Right atrium auricular region (tissue), 2 donors: ENCODE results near the gene COCH. TPM values are rescaled to one million over a fixed set of nuclear protein-coding genes. Genes with fewer than 3 reads are reported as not detected.

ENCODE experiments used
- DNase-seq: peaks from one replicate; pipeline ENCODE4 v3.0.0-alpha.2; 2019; ENCODE audit warnings: low spot score
- H3K27ac ChIP-seq, 2 donors: fragments of 200-600 bp; sonication (generic); 1 replicate in 1 of 2; 2 replicates in 1 of 2; pipeline ENCODE4 v1.5.1; 2016 to 2019
- H3K27me3 ChIP-seq, 2 donors: fragments of 200-600 bp; sonication (generic); one replicate each; pipeline versions ENCODE4 v1.5.1 to v1.6.0; 2017 to 2019
- H3K36me3 ChIP-seq: fragments of 200-600 bp; sonication (generic); one replicate; pipeline ENCODE4 v1.5.1; 2016
- H3K4me1 ChIP-seq, 2 donors: fragments of 200-600 bp; sonication (generic); one replicate each; pipeline versions ENCODE4 v1.5.1 to v1.6.0; 2017 to 2019
- H3K4me3 ChIP-seq, 2 donors: fragments of 200-600 bp; sonication (generic); 1 replicate in 1 of 2; 2 replicates in 1 of 2; pipeline ENCODE4 v1.5.1; 2017 to 2019; ENCODE audit warnings: mild to moderate bottlenecking in 1 of 2, moderate library complexity in 1 of 2
- H3K9me3 ChIP-seq, 2 donors: fragments of 200-600 bp; sonication (generic); one replicate each; pipeline ENCODE4 v1.5.1; 2019
- total RNA-seq, 2 donors: library from RNA; depleted of rRNA; stranded (reverse); fragments of >200 nt; gene quantifications; one replicate each; pipeline ENCODE4 v1.1.0, GENCODE V29; 2016
- TF ChIP-seq, protein P1 (sequence below), 2 donors: fragments of 200-600 bp; sonication (generic); IDR thresholded peaks; one replicate each; pipeline ENCODE4 v1.5.1; 2019; ENCODE audit warnings: antibody characterized with exemption in 2 of 2

Gene COCH
- 1 to 10 TPM in 1 of 2 donors, under 1 TPM in 1; 0.47 to 1.6 TPM for total RNA-seq

DNA sequence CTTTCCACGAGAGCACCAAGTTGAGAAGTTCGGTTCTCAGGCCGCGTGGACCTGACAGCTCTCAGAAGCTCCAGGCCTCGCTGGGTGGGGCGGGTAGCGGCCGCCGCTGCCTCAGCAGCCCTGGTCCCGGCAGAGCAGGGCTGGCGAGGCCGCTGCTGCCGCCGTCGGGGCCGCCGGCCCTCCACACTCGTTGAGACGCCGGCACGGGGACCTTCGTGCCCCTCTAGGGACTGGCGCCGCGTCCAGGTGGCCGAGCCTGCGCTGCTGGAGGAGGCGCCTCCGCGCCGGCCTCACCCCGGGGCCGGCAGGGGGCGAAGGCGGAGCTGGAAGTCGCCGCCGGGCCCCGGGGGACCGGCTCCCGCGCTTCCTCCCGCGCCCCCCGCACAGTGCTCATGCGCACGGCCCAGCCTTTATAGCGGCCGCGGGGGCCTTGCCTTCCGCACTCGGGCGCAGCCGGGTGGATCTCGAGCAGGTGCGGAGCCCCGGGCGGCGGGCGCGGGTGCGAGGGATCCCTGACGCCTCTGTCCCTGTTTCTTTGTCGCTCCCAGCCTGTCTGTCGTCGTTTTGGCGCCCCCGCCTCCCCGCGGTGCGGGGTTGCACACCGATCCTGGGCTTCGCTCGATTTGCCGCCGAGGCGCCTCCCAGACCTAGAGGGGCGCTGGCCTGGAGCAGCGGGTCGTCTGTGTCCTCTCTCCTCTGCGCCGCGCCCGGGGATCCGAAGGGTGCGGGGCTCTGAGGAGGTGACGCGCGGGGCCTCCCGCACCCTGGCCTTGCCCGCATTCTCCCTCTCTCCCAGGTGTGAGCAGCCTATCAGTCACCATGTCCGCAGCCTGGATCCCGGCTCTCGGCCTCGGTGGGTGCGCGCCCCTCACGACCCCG lies at the start of gene COCH:
COCH (plus strand) TSS at position 440 of the 879 bp plus-strand sequence; CDS start at position 820, 380 bp downstream.
- H3K4me1 ChIP-seq, result peaks cover 0 to 20% of the 10 kb centered on the region in 2 donors
- TF ChIP-seq, protein P1, sequence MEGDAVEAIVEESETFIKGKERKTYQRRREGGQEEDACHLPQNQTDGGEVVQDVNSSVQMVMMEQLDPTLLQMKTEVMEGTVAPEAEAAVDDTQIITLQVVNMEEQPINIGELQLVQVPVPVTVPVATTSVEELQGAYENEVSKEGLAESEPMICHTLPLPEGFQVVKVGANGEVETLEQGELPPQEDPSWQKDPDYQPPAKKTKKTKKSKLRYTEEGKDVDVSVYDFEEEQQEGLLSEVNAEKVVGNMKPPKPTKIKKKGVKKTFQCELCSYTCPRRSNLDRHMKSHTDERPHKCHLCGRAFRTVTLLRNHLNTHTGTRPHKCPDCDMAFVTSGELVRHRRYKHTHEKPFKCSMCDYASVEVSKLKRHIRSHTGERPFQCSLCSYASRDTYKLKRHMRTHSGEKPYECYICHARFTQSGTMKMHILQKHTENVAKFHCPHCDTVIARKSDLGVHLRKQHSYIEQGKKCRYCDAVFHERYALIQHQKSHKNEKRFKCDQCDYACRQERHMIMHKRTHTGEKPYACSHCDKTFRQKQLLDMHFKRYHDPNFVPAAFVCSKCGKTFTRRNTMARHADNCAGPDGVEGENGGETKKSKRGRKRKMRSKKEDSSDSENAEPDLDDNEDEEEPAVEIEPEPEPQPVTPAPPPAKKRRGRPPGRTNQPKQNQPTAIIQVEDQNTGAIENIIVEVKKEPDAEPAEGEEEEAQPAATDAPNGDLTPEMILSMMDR (IDR thresholded peaks at IDR 0.05), result peak; percentile 9 to 49
- no peaks in the 10 kb centered on the region for H3K9me3 ChIP-seq
- no peaks in the 10 kb centered on the region for H3K36me3 ChIP-seq
- no peak for DNase-seq
- peak within 1 kb of the TSS; percentile 41 to 64 for H3K4me3 ChIP-seq
- peaks cover 11% of the 10 kb centered on the region in 2 donors for H3K27me3 ChIP-seq
- no peak within 1 kb of the TSS for H3K27ac ChIP-seq

DNA sequence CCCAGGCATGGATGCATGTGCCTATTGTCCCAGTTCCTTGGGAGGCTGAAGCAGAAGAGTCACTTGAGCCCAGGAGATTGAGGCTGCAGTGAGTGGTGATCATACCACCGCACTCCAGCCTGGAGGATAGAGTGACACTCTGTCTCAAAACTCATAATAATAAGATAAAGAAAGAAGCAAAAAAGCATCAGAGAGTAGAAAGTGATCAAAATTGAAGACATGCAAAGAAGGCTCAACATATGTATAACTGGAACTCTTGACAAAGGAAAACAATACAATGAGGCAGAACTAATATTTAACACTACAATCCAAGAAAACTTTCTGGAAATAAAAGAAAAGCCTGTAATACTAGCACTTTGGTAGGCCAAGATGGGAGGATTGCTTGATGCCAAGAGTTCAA lies 48.3 kb upstream of the COCH start:
- H3K27ac ChIP-seq, result no peak overlapping the region
- H3K9me3 ChIP-seq, result peaks cover 0 to 35% of the 10 kb centered on the region in 2 donors
- H3K27me3 ChIP-seq, result no peaks in the 10 kb centered on the region
- no peaks in the 10 kb centered on the region for H3K4me1 ChIP-seq
- H3K4me3 ChIP-seq, result no peak overlapping the region
- no peak for DNase-seq
- TF ChIP-seq, protein P1 (IDR thresholded peaks at IDR 0.05), result no peak
- no peaks in the 10 kb centered on the region for H3K36me3 ChIP-seq

DNA sequence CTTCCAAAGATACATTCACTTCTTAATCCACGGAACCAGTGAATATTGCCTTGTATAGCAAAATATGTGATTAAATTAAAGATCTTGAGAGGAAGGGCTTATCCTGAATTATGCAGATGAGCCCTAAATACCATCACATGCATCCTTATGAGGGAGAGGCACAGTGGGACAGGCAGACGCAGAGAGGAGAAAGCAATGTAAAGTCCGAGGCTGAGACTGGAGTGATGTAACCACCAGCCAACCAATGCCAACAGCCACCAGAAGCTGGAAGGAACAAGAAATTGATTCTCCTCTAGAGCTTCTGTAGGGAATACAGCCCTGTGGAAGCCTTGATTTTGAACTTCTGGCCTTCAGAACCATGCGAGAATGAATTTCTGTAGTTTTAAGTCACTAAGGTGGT lies 44.5 kb upstream of the COCH start:
- Histone ChIP-seq H3K4me3 (no peak overlapping the region), H3K27ac (no peak overlapping the region), H3K27me3 (no peaks in the 10 kb centered on the region), H3K36me3 (no peaks in the 10 kb centered on the region), H3K9me3 (peaks cover 0 to 29% of the 10 kb centered on the region in 2 donors), H3K4me1 (no peaks in the 10 kb centered on the region)
- TF ChIP-seq, protein P1 (IDR thresholded peaks at IDR 0.05), result no peak
- DNase-seq, result no peak

DNA sequence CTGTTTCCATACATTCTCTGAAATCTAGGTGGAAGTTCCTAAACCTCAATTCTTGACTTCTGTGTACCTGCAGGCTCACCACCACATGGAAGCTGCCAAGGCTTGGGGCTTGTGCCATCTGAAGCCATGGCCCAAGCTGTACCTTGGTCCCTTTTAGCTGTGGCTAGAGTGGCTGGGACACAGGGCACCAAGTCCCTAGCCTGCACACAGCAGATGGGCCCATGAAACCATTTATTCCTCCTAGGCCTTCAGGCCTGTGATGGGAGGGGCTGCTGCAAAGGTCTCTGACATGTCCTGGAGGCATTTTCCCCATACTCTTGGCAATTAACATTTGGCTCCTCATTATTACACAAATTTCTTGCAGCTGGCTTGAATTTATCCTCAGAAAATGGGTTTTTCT lies 40.0 kb upstream of the COCH start:
- Histone ChIP-seq H3K36me3 (no peaks in the 10 kb centered on the region), H3K27ac (no peak overlapping the region), H3K9me3 (no peaks in the 10 kb centered on the region), H3K4me3 (no peak overlapping the region), H3K27me3 (no peaks in the 10 kb centered on the region), H3K4me1 (no peaks in the 10 kb centered on the region)
- TF ChIP-seq, protein P1 (IDR thresholded peaks at IDR 0.05), result no peak
- no peak for DNase-seq

DNA sequence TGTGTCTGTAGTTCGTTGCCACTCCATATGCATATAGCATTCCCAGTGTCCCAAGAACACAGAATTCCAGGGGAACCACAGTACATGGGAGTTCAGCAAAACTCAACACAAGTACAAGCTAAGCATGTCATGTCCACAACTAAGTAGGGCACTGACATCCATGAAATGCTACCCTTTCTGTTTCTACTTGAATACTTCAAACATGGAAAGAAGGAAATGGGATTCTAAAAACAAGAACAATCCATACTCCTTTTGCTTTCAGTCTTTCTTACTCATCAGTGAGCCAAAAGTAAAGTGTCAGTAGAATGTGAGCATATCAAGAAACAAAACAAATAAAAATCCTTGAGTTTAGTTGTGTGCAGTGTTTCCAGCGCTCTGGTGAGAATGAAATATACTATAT lies 36.0 kb upstream of the COCH start:
- TF ChIP-seq, protein P1 (IDR thresholded peaks at IDR 0.05), result no peak
- Histone ChIP-seq H3K4me3 (no peak overlapping the region), H3K27ac (no peak overlapping the region), H3K27me3 (no peaks in the 10 kb centered on the region), H3K36me3 (no peaks in the 10 kb centered on the region), H3K4me1 (no peaks in the 10 kb centered on the region), H3K9me3 (no peaks in the 10 kb centered on the region)
- DNase-seq, result no peak
